A549 (cell line): ENCODE results near the gene KCNQ5.
"Not testable (repeated sequence)": the region's sequence is repeated elsewhere in the genome, so short reads cannot be mapped to it uniquely, and the experiment has no call there.

Experiments used
- KDM1A ChIP-seq: fragments of 200-600 bp; sonication (generic); IDR thresholded peaks from 2 replicates; pipeline ENCODE4 v1.6.1; 2016; ENCODE audit warnings: low read depth, mild to moderate bottlenecking
- RCOR1 ChIP-seq: fragments of 150-350 bp; IDR thresholded peaks from 2 replicates; pipeline ENCODE4 v1.6.1; 2014; ENCODE audit warnings: antibody characterized with exemption, low read length, low read depth

- TF ChIP-seq KDM1A, RCOR1: not testable (repeated sequence)
Observed at GRCh38 chr6:72978808-72979207, 356.9 kb downstream of the KCNQ5 start.
